ENCODE data around the gene TMPRSS6. TPM values are rescaled to one million over a fixed set of nuclear protein-coding genes. Genes with fewer than 3 reads are reported as not detected.

Gene TMPRSS6
- polyA plus RNA-seq, 3 donors = not detected

- H3K9me3 ChIP-seq (replicated peaks in 1 of 2; ENCODE audit: control insufficient read depth in 1 of 2, insufficient read depth in 1 of 2, low read length in 2 of 2) = no peaks in the 10 kb centered on the region
- H3K4me2 ChIP-seq (replicated peaks; ENCODE audit: extremely low read depth, low read length, poor library complexity, severe bottlenecking) = no peak overlapping the region
- Mint-ChIP-seq H3K4me1 (no peaks in the 10 kb centered on the region), H3K36me3 (no peaks in the 10 kb centered on the region), H3K4me3 (no peak overlapping the region), H3K27ac (no peak overlapping the region), H3K9me3 (no peaks in the 10 kb centered on the region), H3K27me3 (ENCODE audit: low read depth in 3 of 3) (peaks cover 8 to 26% (median 19%) of the 10 kb centered on the region in 3 donors)
- H3K79me2 ChIP-seq (ENCODE audit: insufficient read depth, low read length) = no peaks in the 10 kb centered on the region
- no peaks in the 10 kb centered on the region for H4K20me1 ChIP-seq (ENCODE audit: insufficient read depth, low read length)
- no peak for TF ChIP-seq CTCF (IDR thresholded peaks at IDR 0.05)
- intact Hi-C loops (cut with micrococcal nuclease) = no loop called here
- no peaks in the 10 kb centered on the region for H3K27me3 ChIP-seq (ENCODE audit: control insufficient read depth in 2 of 2, insufficient read depth in 2 of 2, low read length in 2 of 2)
- H2AFZ ChIP-seq (ENCODE audit: insufficient read depth, low read depth, low read length, poor library complexity, severe bottlenecking) = no peak overlapping the region
- H3K9ac ChIP-seq (ENCODE audit: insufficient read depth, low read length, poor library complexity, severe bottlenecking) = no peak overlapping the region
- WGBS (ENCODE audit: insufficient coverage) = no CpG with 5 or more reads among the region's 7 CpGs
- H3K27ac ChIP-seq (ENCODE audit: low read depth in 1 of 2, low read length in 2 of 2) = no peak overlapping the region
- no peak for DNase-seq
- no peak overlapping the region for H3K4me3 ChIP-seq (replicated peaks in 1 of 3; ENCODE audit: low read depth in 2 of 3, low read length in 3 of 3)
- no peaks in the 10 kb centered on the region for H3K4me1 ChIP-seq (ENCODE audit: control insufficient read depth in 1 of 2, insufficient read depth in 2 of 2, low read length in 2 of 2)
- H3K36me3 ChIP-seq (replicated peaks in 1 of 2; ENCODE audit: control insufficient read depth in 1 of 2, insufficient read depth in 2 of 2, low read length in 2 of 2) = no peaks in the 10 kb centered on the region
Observed at GRCh38 chr22:37091994-37092393, 17.5 kb downstream of the TMPRSS6 start.

- H3K27me3 ChIP-seq (ENCODE audit: control insufficient read depth in 2 of 2, insufficient read depth in 2 of 2, low read length in 2 of 2) = no peaks in the 10 kb centered on the region
- H3K4me1 ChIP-seq (ENCODE audit: control insufficient read depth in 1 of 2, insufficient read depth in 2 of 2, low read length in 2 of 2) = no peaks in the 10 kb centered on the region
- H3K9ac ChIP-seq (ENCODE audit: insufficient read depth, low read length, poor library complexity, severe bottlenecking) = no peak overlapping the region
- intact Hi-C loops (cut with micrococcal nuclease) = no loop called here
- H2AFZ ChIP-seq (ENCODE audit: insufficient read depth, low read depth, low read length, poor library complexity, severe bottlenecking) = no peak overlapping the region
- Mint-ChIP-seq H3K36me3 (no peaks in the 10 kb centered on the region), H3K9me3 (no peaks in the 10 kb centered on the region), H3K4me3 (no peak overlapping the region), H3K27ac (no peak overlapping the region), H3K4me1 (no peaks in the 10 kb centered on the region), H3K27me3 (ENCODE audit: low read depth in 3 of 3) (peaks cover 7 to 22% (median 15%) of the 10 kb centered on the region in 3 donors)
- H3K4me3 ChIP-seq (replicated peaks in 1 of 3; ENCODE audit: low read depth in 2 of 3, low read length in 3 of 3) = no peak overlapping the region
- H3K4me2 ChIP-seq (replicated peaks; ENCODE audit: extremely low read depth, low read length, poor library complexity, severe bottlenecking) = no peak overlapping the region
- TF ChIP-seq CTCF (IDR thresholded peaks at IDR 0.05) = no peak
- DNase-seq = no peak
- no peaks in the 10 kb centered on the region for H3K9me3 ChIP-seq (replicated peaks in 1 of 2; ENCODE audit: control insufficient read depth in 1 of 2, insufficient read depth in 1 of 2, low read length in 2 of 2)
- WGBS (ENCODE audit: insufficient coverage) = 94% methylated on average over 9 of the region's 9 CpGs
- no peaks in the 10 kb centered on the region for H4K20me1 ChIP-seq (ENCODE audit: insufficient read depth, low read length)
- H3K79me2 ChIP-seq (ENCODE audit: insufficient read depth, low read length) = no peaks in the 10 kb centered on the region
- H3K36me3 ChIP-seq (replicated peaks in 1 of 2; ENCODE audit: control insufficient read depth in 1 of 2, insufficient read depth in 2 of 2, low read length in 2 of 2) = no peaks in the 10 kb centered on the region
- no peak overlapping the region for H3K27ac ChIP-seq (ENCODE audit: low read depth in 1 of 2, low read length in 2 of 2)
Observed at GRCh38 chr22:37090920-37091695, 18.4 kb downstream of the TMPRSS6 start.

Data from CD14-positive monocyte (primary cell).